GM12878 (cell line): ENCODE results near the gene HOXA2. TPM values are rescaled to one million over a fixed set of nuclear protein-coding genes. Genes with fewer than 3 reads are reported as not detected.
A peak's percentile ranks its signal among the peaks of the same experiment; 100 is the strongest.

ENCODE experiments used
- ATF7 ChIP-seq: fragments of 450-650 bp; IDR thresholded peaks from 2 replicates; pipeline ENCODE4 v1.6.1; 2016; ENCODE audit warnings: low read depth, mild to moderate bottlenecking
- BHLHE40 ChIP-seq, 2 experiments: fragments of 450-650 bp in 1 of 2; IDR thresholded peaks; 2 replicates each; pipeline ENCODE4 v1.6.1; 2011 to 2017; ENCODE audit warnings: low read depth in 2 of 2, borderline replicate concordance in 1 of 2, improper control_type of control experiment in 1 of 2, low read length in 1 of 2, mild to moderate bottlenecking in 1 of 2
- BRCA1 ChIP-seq: IDR thresholded peaks from 2 replicates; pipeline ENCODE4 v1.6.1; 2011; ENCODE audit warnings: low read depth, low read length, improper control_type of control experiment
- CREB1 ChIP-seq: IDR thresholded peaks from 2 replicates; pipeline ENCODE4 v1.6.1; 2012; ENCODE audit warnings: low read depth, mild to moderate bottlenecking, inconsistent platforms
- CTCF ChIP-seq, 3 experiments: IDR thresholded peaks in 2 of 3; conservative IDR thresholded peaks in 1 of 3; 2 replicates each; pipeline ENCODE4 v1.5.1; 2011; ENCODE audit warnings: low read depth in 3 of 3, low read length in 3 of 3, mild to moderate bottlenecking in 3 of 3, control low read depth in 2 of 3, moderate library complexity in 2 of 3, inconsistent platforms in 1 of 3, mixed read lengths in 1 of 3; ENCODE audit not compliant: control insufficient read depth in 2 of 3, insufficient read depth in 1 of 3; ENCODE audit errors: extremely low read depth in 1 of 3
- DPF2 ChIP-seq: fragments of 450-650 bp; IDR thresholded peaks from 2 replicates; pipeline ENCODE4 v1.6.1; 2017; ENCODE audit warnings: mild to moderate bottlenecking
- ELK1 ChIP-seq: IDR thresholded peaks from 2 replicates; pipeline ENCODE4 v1.6.1; 2012; ENCODE audit warnings: low read depth, low read length, improper control_type of control experiment
- KAT2A ChIP-seq: conservative IDR thresholded peaks from 2 replicates; pipeline ENCODE4 v1.6.1; 2011; ENCODE audit warnings: low read depth, low read length; ENCODE audit not compliant: control insufficient read depth
- MTA3 ChIP-seq: IDR thresholded peaks from 2 replicates; pipeline ENCODE4 v1.6.1; 2012; ENCODE audit warnings: low read length, inconsistent platforms, borderline replicate concordance
- NR2C1 ChIP-seq: fragments of 450-650 bp; IDR thresholded peaks from 2 replicates; pipeline ENCODE4 v1.6.1; 2017; ENCODE audit warnings: antibody characterized with exemption, mild to moderate bottlenecking, moderate library complexity
- NR2F1 ChIP-seq: fragments of 450-650 bp; conservative IDR thresholded peaks from 2 replicates; pipeline ENCODE4 v1.6.1; 2017; ENCODE audit warnings: mild to moderate bottlenecking
- NRF1 ChIP-seq: conservative IDR thresholded peaks from 2 replicates; pipeline ENCODE4 v1.6.1; 2011; ENCODE audit warnings: mild to moderate bottlenecking, low read depth, low read length, improper control_type of control experiment
- PKNOX1 ChIP-seq: fragments of 450-650 bp; IDR thresholded peaks from 2 replicates; pipeline ENCODE4 v1.6.1; 2016; ENCODE audit warnings: mild to moderate bottlenecking
- POLR2AphosphoS2 ChIP-seq: IDR thresholded peaks from 2 replicates; pipeline ENCODE4 v1.6.1; 2011; ENCODE audit warnings: low read depth, mild to moderate bottlenecking, low read length, improper control_type of control experiment, moderate library complexity
- RB1 ChIP-seq: fragments of 450-650 bp; formaldehyde crosslinking; IDR thresholded peaks from 2 replicates; pipeline ENCODE4 v1.6.1; 2017; ENCODE audit warnings: mild to moderate bottlenecking, borderline replicate concordance
- RUNX3 ChIP-seq: IDR thresholded peaks from 2 replicates; pipeline ENCODE4 v1.6.1; 2012; ENCODE audit warnings: low read length, inconsistent platforms
- TCF12 ChIP-seq: IDR thresholded peaks from 2 replicates; pipeline ENCODE4 v1.6.1; 2011; ENCODE audit warnings: low read depth, mild to moderate bottlenecking, low read length
- USF1 ChIP-seq: IDR thresholded peaks from 2 replicates; pipeline ENCODE4 v1.6.1; 2011; ENCODE audit warnings: borderline replicate concordance, low read depth, mild to moderate bottlenecking, moderate library complexity, mixed read lengths, low read length; ENCODE audit not compliant: insufficient read depth; ENCODE audit errors: extremely low read length
- ZBED1 ChIP-seq: IDR thresholded peaks from 2 replicates; pipeline ENCODE4 v1.6.1; 2016; ENCODE audit warnings: borderline replicate concordance
- ZBTB33 ChIP-seq: fragments of 450-650 bp; IDR thresholded peaks from 2 replicates; pipeline ENCODE4 v1.6.1; 2017; ENCODE audit warnings: mild to moderate bottlenecking
- polyA plus RNA-seq, 11 experiments: library from polyadenylated mRNA; depleted of rRNA in 4 of 11; unstranded in 6 of 11; stranded (reverse) in 5 of 11; fragments of >200 nt; fragmentation: Nextera tagmentation in 4 of 11; fragmentation: Illumina TruSeq in 1 of 11; extraction: Ambion mirVana in 4 of 11; extraction: Trizol in 1 of 11; gene quantifications; 1 replicate in 1 of 11; 2 replicates in 10 of 11; pipeline versions ENCODE4 v1.2.1 to v1.2.3, GENCODE V29; 2011 to 2016; ENCODE audit warnings: inconsistent platforms in 2 of 11, missing spikeins in 2 of 11, low read depth in 1 of 11
- total RNA-seq, 4 experiments: library from RNA; depleted of rRNA in 3 of 4; stranded (reverse); fragments of >200 nt in 3 of 4; fragmentation: Illumina TruSeq in 1 of 4; extraction: Trizol in 1 of 4; gene quantifications; 2 replicates each; pipeline versions ENCODE4 v1.2.1 to v1.2.3, GENCODE V29; 2013 to 2021

The HOXA2 gene
- total and polyA plus RNA-seq, 10 of the 15 experiments (the other 5 are each of a cell fraction or from before 2014, with no cell fraction given) = not detected

- TF ChIP-seq ZBTB33 = no peak
- TF ChIP-seq USF1 = no peak
- no peak for TF ChIP-seq CREB1
- TF ChIP-seq ZBED1 = no peak
- no peak for TF ChIP-seq KAT2A
- TF ChIP-seq CTCF (IDR thresholded peaks at IDR 0.05 in 2 of 3, conservative IDR thresholded peaks at IDR 0.05 in 1 of 3; ENCODE audit: control insufficient read depth in 2 of 3, extremely low read depth in 1 of 3, insufficient read depth in 1 of 3, low read depth in 3 of 3, low read length in 3 of 3) = no peak
- TF ChIP-seq TCF12 = no peak
- no peak for TF ChIP-seq ELK1
- TF ChIP-seq RUNX3 = no peak
- TF ChIP-seq BHLHE40 (IDR thresholded peaks at IDR 0.05; ENCODE audit: borderline replicate concordance in 1 of 2, low read depth in 2 of 2, low read length in 1 of 2) = no peak
- peak; percentile 83 for TF ChIP-seq PKNOX1
- TF ChIP-seq NRF1 = no peak
- TF ChIP-seq NR2F1 = peak; percentile 88
- peak; percentile 61 for TF ChIP-seq NR2C1
- no peak for TF ChIP-seq MTA3
- TF ChIP-seq ATF7 = no peak
- no peak for TF ChIP-seq POLR2AphosphoS2
- TF ChIP-seq DPF2 = no peak
- TF ChIP-seq RB1 = no peak
- TF ChIP-seq BRCA1 = no peak
Measured at GRCh38 chr7:27079234-27079975, 23.1 kb downstream of the HOXA2 start (continued).
